Neural cell (in vitro differentiated cells): ENCODE measurements around the gene ARSB. TPM values are rescaled to one million over a fixed set of nuclear protein-coding genes. Genes with fewer than 3 reads are reported as not detected.

Source experiments
- H2AFZ ChIP-seq: fragments of 200-600, 300-800 bp; sonication (generic), shearing (Covaris generic); 2 replicates; pipeline ENCODE4 v1.6.0; 2014; ENCODE audit warnings: low read depth, mild to moderate bottlenecking, antibody characterized with exemption, low read length, moderate library complexity
- H3F3A ChIP-seq: fragments of 200-600 bp; shearing (Covaris generic); 2 replicates; pipeline ENCODE4 v1.6.1; 2016; ENCODE audit warnings: mild to moderate bottlenecking, moderate library complexity, mixed read lengths, antibody characterized with exemption, low read length; ENCODE audit not compliant: insufficient read depth, poor library complexity, severe bottlenecking
- H3K27ac ChIP-seq: fragments of 200-600, 300-800 bp; sonication (generic), shearing (Covaris generic); 2 replicates; pipeline ENCODE4 v1.5.1; 2014; ENCODE audit warnings: mild to moderate bottlenecking, low read length, moderate library complexity
- H3K27me3 ChIP-seq: fragments of 300-800, 200-600 bp; sonication (generic), shearing (Covaris generic); 2 replicates; pipeline ENCODE4 v1.6.0; 2014; ENCODE audit warnings: mild to moderate bottlenecking, low read depth, low read length, moderate library complexity; ENCODE audit not compliant: insufficient read depth
- H3K36me3 ChIP-seq: fragments of 300-800, 200-600 bp; sonication (generic), shearing (Covaris generic); 2 replicates; pipeline ENCODE4 v1.5.1; 2014; ENCODE audit warnings: mild to moderate bottlenecking, antibody characterized with exemption, low read length, moderate library complexity; ENCODE audit not compliant: insufficient read depth
- H3K4me2 ChIP-seq: fragments of 300-800, 200-600 bp; sonication (generic), shearing (Covaris generic); 2 replicates; pipeline ENCODE4 v1.6.0; 2014; ENCODE audit warnings: mild to moderate bottlenecking, low read length
- H3K4me3 ChIP-seq: fragments of 300-800, 200-600 bp; sonication (generic), shearing (Covaris generic); 2 replicates; pipeline ENCODE4 v1.5.1; 2014; ENCODE audit warnings: mild to moderate bottlenecking, low read length, moderate library complexity
- H3K79me2 ChIP-seq: fragments of 200-600 bp; shearing (Covaris generic); replicated peaks from 2 replicates; pipeline ENCODE4 v1.6.0; 2014; ENCODE audit warnings: mild to moderate bottlenecking, low read length, moderate library complexity; ENCODE audit not compliant: insufficient read depth
- H3K9ac ChIP-seq: fragments of 300-800, 200-600 bp; sonication (generic), shearing (Covaris generic); 2 replicates; pipeline ENCODE4 v1.6.1; 2016; ENCODE audit warnings: mild to moderate bottlenecking, low read length, mixed read lengths
- H3K9me2 ChIP-seq: fragments of 200-600 bp; shearing (Covaris generic); 2 replicates; pipeline ENCODE4 v1.6.1; 2016; ENCODE audit warnings: mild to moderate bottlenecking, low read length, mixed read lengths; ENCODE audit not compliant: insufficient read depth
- H3K9me3 ChIP-seq: fragments of 200-600, 300-800 bp; sonication (generic), shearing (Covaris generic); 2 replicates; pipeline ENCODE4 v1.6.1; 2016; ENCODE audit warnings: mild to moderate bottlenecking, mixed run types, low read length, moderate library complexity, mixed read lengths
- H4K20me1 ChIP-seq: fragments of 200-600 bp; shearing (Covaris generic); 2 replicates; pipeline ENCODE4 v1.6.1; 2016; ENCODE audit warnings: mild to moderate bottlenecking, mixed run types; ENCODE audit not compliant: insufficient read depth
- EP300 ChIP-seq: fragments of 450-650 bp; conservative IDR thresholded peaks from 2 replicates; pipeline ENCODE4 v1.6.1; 2014; ENCODE audit warnings: antibody characterized with exemption, mild to moderate bottlenecking, moderate library complexity; ENCODE audit not compliant: poor library complexity, severe bottlenecking
- EZH2 ChIP-seq: fragments of 200-600, 300-800 bp; shearing (Covaris generic), sonication (generic); IDR thresholded peaks from 2 replicates; pipeline ENCODE4 v1.6.1; 2014; ENCODE audit warnings: antibody characterized with exemption, low read length, borderline replicate concordance, mild to moderate bottlenecking; ENCODE audit not compliant: insufficient read depth, poor library complexity, severe bottlenecking
- MXI1 ChIP-seq: fragments of 450-650 bp; conservative IDR thresholded peaks from 2 replicates; pipeline ENCODE4 v1.6.1; 2014; ENCODE audit warnings: antibody characterized with exemption, mild to moderate bottlenecking; ENCODE audit not compliant: poor library complexity, severe bottlenecking
- POLR2AphosphoS5 ChIP-seq: IDR thresholded peaks from 2 replicates; pipeline ENCODE4 v1.6.1; 2012
- RAD21 ChIP-seq: fragments of 450-650 bp; conservative IDR thresholded peaks from 2 replicates; pipeline ENCODE4 v1.6.1; 2014; ENCODE audit warnings: antibody characterized with exemption, mild to moderate bottlenecking, moderate library complexity
- SMC3 ChIP-seq: fragments of 450-650 bp; conservative IDR thresholded peaks from 2 replicates; pipeline ENCODE4 v1.6.1; 2014; ENCODE audit warnings: antibody characterized with exemption, mild to moderate bottlenecking, moderate library complexity; ENCODE audit not compliant: poor library complexity
- TAF1 ChIP-seq: IDR thresholded peaks from 2 replicates; pipeline ENCODE4 v1.6.1; 2012; ENCODE audit warnings: low read depth
- polyA plus RNA-seq: library from polyadenylated mRNA; depleted of rRNA; stranded (reverse); fragments of >200 nt; gene quantifications from 2 replicates; pipeline ENCODE4 v1.2.3, GENCODE V29; 2014
- TF ChIP-seq, protein P1 (sequence below): fragments of 450-650 bp; IDR thresholded peaks from 2 replicates; pipeline ENCODE4 v1.5.1; 2014; ENCODE audit warnings: antibody characterized with exemption, mild to moderate bottlenecking, moderate library complexity; ENCODE audit not compliant: poor library complexity, severe bottlenecking
- TF ChIP-seq, protein P2 (sequence below): IDR thresholded peaks from 2 replicates; pipeline ENCODE4 v1.6.1; 2012; ENCODE audit warnings: borderline replicate concordance

ARSB gene
- polyA plus RNA-seq, 1 donor from 2014 or later = 8.7 TPM

DNA sequence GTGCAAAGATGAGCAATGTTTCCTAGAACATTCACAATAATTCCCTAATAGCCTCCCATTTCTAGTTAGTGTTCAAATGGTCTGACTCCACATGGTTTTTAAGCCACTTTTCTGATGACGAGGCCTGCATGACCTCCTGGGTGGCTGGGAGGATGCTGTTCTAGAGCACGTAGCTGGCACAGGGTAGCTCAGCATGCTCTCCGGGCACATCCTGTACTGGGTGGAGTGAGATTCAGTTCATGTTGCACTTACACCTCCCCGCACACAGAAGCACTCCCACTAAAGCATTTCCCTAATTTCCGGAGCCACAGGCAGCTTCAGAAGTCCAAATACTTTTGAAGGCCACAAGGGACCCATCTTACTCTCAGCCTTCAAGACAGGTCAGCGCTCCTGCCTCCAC lies 176.7 kb downstream of the ARSB start:
- TF ChIP-seq EP300 = no peak
- TF ChIP-seq, protein P1, sequence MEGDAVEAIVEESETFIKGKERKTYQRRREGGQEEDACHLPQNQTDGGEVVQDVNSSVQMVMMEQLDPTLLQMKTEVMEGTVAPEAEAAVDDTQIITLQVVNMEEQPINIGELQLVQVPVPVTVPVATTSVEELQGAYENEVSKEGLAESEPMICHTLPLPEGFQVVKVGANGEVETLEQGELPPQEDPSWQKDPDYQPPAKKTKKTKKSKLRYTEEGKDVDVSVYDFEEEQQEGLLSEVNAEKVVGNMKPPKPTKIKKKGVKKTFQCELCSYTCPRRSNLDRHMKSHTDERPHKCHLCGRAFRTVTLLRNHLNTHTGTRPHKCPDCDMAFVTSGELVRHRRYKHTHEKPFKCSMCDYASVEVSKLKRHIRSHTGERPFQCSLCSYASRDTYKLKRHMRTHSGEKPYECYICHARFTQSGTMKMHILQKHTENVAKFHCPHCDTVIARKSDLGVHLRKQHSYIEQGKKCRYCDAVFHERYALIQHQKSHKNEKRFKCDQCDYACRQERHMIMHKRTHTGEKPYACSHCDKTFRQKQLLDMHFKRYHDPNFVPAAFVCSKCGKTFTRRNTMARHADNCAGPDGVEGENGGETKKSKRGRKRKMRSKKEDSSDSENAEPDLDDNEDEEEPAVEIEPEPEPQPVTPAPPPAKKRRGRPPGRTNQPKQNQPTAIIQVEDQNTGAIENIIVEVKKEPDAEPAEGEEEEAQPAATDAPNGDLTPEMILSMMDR = no peak
- TF ChIP-seq POLR2AphosphoS5 = no peak
- TF ChIP-seq RAD21 = no peak
- TF ChIP-seq MXI1 = no peak
- TF ChIP-seq, protein P2, sequence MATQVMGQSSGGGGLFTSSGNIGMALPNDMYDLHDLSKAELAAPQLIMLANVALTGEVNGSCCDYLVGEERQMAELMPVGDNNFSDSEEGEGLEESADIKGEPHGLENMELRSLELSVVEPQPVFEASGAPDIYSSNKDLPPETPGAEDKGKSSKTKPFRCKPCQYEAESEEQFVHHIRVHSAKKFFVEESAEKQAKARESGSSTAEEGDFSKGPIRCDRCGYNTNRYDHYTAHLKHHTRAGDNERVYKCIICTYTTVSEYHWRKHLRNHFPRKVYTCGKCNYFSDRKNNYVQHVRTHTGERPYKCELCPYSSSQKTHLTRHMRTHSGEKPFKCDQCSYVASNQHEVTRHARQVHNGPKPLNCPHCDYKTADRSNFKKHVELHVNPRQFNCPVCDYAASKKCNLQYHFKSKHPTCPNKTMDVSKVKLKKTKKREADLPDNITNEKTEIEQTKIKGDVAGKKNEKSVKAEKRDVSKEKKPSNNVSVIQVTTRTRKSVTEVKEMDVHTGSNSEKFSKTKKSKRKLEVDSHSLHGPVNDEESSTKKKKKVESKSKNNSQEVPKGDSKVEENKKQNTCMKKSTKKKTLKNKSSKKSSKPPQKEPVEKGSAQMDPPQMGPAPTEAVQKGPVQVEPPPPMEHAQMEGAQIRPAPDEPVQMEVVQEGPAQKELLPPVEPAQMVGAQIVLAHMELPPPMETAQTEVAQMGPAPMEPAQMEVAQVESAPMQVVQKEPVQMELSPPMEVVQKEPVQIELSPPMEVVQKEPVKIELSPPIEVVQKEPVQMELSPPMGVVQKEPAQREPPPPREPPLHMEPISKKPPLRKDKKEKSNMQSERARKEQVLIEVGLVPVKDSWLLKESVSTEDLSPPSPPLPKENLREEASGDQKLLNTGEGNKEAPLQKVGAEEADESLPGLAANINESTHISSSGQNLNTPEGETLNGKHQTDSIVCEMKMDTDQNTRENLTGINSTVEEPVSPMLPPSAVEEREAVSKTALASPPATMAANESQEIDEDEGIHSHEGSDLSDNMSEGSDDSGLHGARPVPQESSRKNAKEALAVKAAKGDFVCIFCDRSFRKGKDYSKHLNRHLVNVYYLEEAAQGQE = no peak
- TF ChIP-seq TAF1 = no peak
- no peak for TF ChIP-seq SMC3
- TF ChIP-seq EZH2 = no peak
- Histone ChIP-seq H3K4me3 (no peak overlapping the region), H3K36me3 (no peaks in the 10 kb centered on the region), H2AFZ (no peak overlapping the region), H3K4me2 (no peak overlapping the region), H3K79me2 (no peaks in the 10 kb centered on the region), H4K20me1 (no peaks in the 10 kb centered on the region), H3K9me3 (no peaks in the 10 kb centered on the region), H3F3A (no peaks in the 10 kb centered on the region), H3K27ac (no peak overlapping the region), H3K9me2 (no peaks in the 10 kb centered on the region), H3K9ac (no peak overlapping the region), H3K27me3 (no peaks in the 10 kb centered on the region)

DNA sequence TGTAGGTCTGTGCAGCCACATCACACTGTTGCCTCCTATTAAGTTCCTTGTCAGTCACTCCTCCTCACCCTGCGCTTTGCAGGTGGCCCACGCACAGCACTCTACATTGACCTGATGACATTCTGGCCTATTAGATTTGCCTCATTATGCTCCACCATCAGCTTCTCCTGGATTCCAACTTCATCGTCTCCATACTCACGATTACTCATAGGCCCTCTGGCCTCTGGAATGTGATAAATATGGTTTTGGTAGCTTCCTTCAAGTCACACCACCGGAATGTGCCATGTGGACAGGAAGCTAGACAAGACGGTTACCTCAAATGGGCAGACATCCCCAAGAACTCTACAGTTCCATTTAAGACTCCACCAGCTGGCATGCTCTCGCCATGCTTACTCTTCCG lies 178.6 kb downstream of the ARSB start:
- H2AFZ ChIP-seq = no peak overlapping the region
- no peaks in the 10 kb centered on the region for H4K20me1 ChIP-seq
- no peaks in the 10 kb centered on the region for H3F3A ChIP-seq
- H3K9me2 ChIP-seq = no peaks in the 10 kb centered on the region
- no peak overlapping the region for H3K9ac ChIP-seq
- no peaks in the 10 kb centered on the region for H3K79me2 ChIP-seq
- H3K9me3 ChIP-seq = no peaks in the 10 kb centered on the region
- no peaks in the 10 kb centered on the region for H3K36me3 ChIP-seq
- TF ChIP-seq EZH2 (no peak), TAF1 (no peak)
- TF ChIP-seq, protein P1 = no peak
- no peak overlapping the region for H3K4me3 ChIP-seq
- no peaks in the 10 kb centered on the region for H3K27me3 ChIP-seq
- no peak overlapping the region for H3K27ac ChIP-seq
- H3K4me2 ChIP-seq = no peak overlapping the region
